SU-DHL-6 (cell line): ENCODE data around the gene GNPTAB.

ENCODE experiments used
- H2AFZ ChIP-seq: fragments of 200-600 bp; sonication (generic); 2 replicates; pipeline ENCODE4 v1.6.1; 2014; ENCODE audit warnings: low read depth, mild to moderate bottlenecking, moderate library complexity, mixed read lengths, antibody characterized with exemption, low read length; ENCODE audit not compliant: severe bottlenecking
- H3F3A ChIP-seq: fragments of 200-600 bp; shearing (Covaris generic); 2 replicates; pipeline ENCODE4 v1.6.0; 2016; ENCODE audit warnings: antibody characterized with exemption, mild to moderate bottlenecking; ENCODE audit not compliant: insufficient read depth
- H3K27ac ChIP-seq: fragments of 200-600 bp; sonication (generic); 2 replicates; pipeline ENCODE4 v1.5.1; 2016; ENCODE audit warnings: low read depth, mild to moderate bottlenecking, low read length, moderate library complexity, mixed read lengths
- H3K27me3 ChIP-seq: fragments of 200-600 bp; sonication (generic), shearing (Covaris generic); 2 replicates; pipeline ENCODE4 v1.6.0; 2014; ENCODE audit warnings: mild to moderate bottlenecking, low read length
- H3K36me3 ChIP-seq: fragments of 200-600 bp; sonication (generic); 2 replicates; pipeline ENCODE4 v1.6.1; 2014; ENCODE audit warnings: mild to moderate bottlenecking, low read length, mixed read lengths
- H3K4me2 ChIP-seq: fragments of 300-600, 200-600 bp; shearing (Covaris generic), sonication (generic); 2 replicates; pipeline ENCODE4 v1.6.0; 2014; ENCODE audit warnings: low read length, low read depth, mild to moderate bottlenecking; ENCODE audit not compliant: poor library complexity, severe bottlenecking
- H3K4me3 ChIP-seq: fragments of 200-600 bp; sonication (generic); 2 replicates; pipeline ENCODE4 v1.5.1; 2014; ENCODE audit warnings: antibody characterized with exemption, low read length, mild to moderate bottlenecking, mixed read lengths; ENCODE audit not compliant: insufficient read depth, poor library complexity, severe bottlenecking
- H3K79me2 ChIP-seq: fragments of 200-600 bp; sonication (generic); 2 replicates; pipeline ENCODE4 v1.6.1; 2014; ENCODE audit warnings: mild to moderate bottlenecking, low read length, moderate library complexity; ENCODE audit not compliant: insufficient read depth
- H3K9ac ChIP-seq: fragments of 200-600 bp; sonication (generic); 2 replicates; pipeline ENCODE4 v1.7.0; 2014; ENCODE audit warnings: mild to moderate bottlenecking, low read length
- H3K9me2 ChIP-seq: fragments of 200-600 bp; sonication (generic); replicated peaks from 2 replicates; pipeline ENCODE4 v1.6.1; 2014; ENCODE audit warnings: low read length; ENCODE audit not compliant: insufficient read depth
- H3K9me3 ChIP-seq: fragments of 200-600 bp; sonication (generic); 2 replicates; pipeline ENCODE4 v1.6.1; 2014; ENCODE audit warnings: low read length, mixed read lengths; ENCODE audit not compliant: insufficient read depth
- H4K20me1 ChIP-seq: fragments of 200-600 bp; sonication (generic); 2 replicates; pipeline ENCODE4 v1.6.1; 2014; ENCODE audit warnings: low read depth, mild to moderate bottlenecking, antibody characterized with exemption, low read length, moderate library complexity, mixed read lengths
- EZH2phosphoT487 ChIP-seq: fragments of 200-600 bp; sonication (generic), shearing (Covaris generic); conservative IDR thresholded peaks from 2 replicates; pipeline ENCODE4 v1.6.1; 2018; ENCODE audit warnings: mild to moderate bottlenecking, antibody characterized with exemption, low read length, moderate library complexity, mixed read lengths
- TF ChIP-seq, protein P1 (sequence below): fragments of 200-600 bp; sonication (generic); IDR thresholded peaks from one replicate; pipeline ENCODE4 v1.5.1; 2017; ENCODE audit warnings: antibody characterized with exemption, mild to moderate bottlenecking, low read length, moderate library complexity; ENCODE audit not compliant: insufficient read depth, poor library complexity, severe bottlenecking

The GNPTAB gene

DNA sequence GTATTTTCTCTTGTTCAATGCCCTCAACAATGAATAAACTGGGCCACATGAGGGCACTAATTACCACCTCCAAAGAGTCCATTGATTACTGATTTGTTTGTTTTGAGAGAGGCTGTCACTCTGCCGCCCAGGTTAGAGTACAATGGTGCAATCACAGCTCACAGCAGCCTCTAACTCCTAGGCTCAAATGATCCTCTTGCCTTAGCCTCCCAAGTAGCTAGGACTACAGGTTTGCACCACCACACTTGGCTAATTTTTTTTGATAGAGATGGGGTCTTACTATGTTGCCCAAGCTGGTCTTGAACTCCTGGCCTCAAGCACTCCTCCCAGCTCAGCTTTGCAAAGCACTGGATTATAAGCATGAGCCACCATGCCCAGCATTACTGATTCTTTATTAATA is 63.2 kb downstream of the GNPTAB start:
- Histone ChIP-seq H3K9me2 (no peaks in the 10 kb centered on the region), H3K27ac (no peak overlapping the region), H2AFZ (no peak overlapping the region), H3K27me3 (no peaks in the 10 kb centered on the region), H3K9ac (no peak overlapping the region), H3K4me2 (no peak overlapping the region), H3K36me3 (0 out of 2 replicates have a peak, but pooled peaks cover 3% of the 10 kb centered on the region), H4K20me1 (no peaks in the 10 kb centered on the region), H3K79me2 (no peaks in the 10 kb centered on the region), H3K9me3 (no peaks in the 10 kb centered on the region), H3F3A (peaks cover 9% of the 10 kb centered on the region; the same call in 1 of the 2 replicates), H3K4me3 (no peak overlapping the region)
- TF ChIP-seq EZH2phosphoT487 = no peak
- TF ChIP-seq, protein P1, sequence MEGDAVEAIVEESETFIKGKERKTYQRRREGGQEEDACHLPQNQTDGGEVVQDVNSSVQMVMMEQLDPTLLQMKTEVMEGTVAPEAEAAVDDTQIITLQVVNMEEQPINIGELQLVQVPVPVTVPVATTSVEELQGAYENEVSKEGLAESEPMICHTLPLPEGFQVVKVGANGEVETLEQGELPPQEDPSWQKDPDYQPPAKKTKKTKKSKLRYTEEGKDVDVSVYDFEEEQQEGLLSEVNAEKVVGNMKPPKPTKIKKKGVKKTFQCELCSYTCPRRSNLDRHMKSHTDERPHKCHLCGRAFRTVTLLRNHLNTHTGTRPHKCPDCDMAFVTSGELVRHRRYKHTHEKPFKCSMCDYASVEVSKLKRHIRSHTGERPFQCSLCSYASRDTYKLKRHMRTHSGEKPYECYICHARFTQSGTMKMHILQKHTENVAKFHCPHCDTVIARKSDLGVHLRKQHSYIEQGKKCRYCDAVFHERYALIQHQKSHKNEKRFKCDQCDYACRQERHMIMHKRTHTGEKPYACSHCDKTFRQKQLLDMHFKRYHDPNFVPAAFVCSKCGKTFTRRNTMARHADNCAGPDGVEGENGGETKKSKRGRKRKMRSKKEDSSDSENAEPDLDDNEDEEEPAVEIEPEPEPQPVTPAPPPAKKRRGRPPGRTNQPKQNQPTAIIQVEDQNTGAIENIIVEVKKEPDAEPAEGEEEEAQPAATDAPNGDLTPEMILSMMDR = no peak

DNA sequence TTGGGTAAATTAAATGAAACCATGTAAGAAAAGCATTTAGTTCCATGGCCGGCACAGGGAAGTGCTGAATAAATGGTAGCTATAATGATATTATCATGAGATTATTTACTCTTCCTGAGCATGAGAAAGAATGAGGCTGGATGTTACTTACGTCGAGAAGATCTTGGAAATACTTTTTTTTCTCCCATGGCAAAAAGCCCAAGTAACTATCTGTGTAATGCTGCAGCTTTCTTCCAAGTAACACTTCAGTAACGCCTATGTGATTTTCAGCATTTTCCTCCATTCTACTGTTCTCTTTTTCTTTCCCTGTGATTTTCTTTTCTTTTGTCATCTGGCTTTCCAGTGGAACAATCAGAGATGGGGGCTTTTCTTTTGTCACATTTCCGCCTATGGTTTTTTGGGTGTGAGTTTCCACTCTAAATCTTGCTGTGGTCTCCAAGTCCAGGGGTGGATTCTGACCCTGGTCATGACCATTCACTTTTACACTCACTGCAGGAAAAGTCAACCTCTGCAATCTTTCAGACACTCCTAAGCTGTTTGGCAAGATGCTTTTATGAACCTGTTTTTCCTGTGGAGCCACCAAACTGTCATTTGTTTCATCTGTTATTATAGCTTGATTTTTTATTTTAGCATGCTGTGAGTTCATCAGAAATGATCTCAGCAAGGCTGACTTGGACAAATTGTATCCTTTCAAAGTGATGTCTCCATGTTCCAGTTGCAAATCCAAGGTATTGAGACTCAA is 66.5 kb downstream of the GNPTAB start:
- Histone ChIP-seq H3K9me2 (no peaks in the 10 kb centered on the region), H3K27me3 (no peaks in the 10 kb centered on the region), H2AFZ (no peak overlapping the region), H3F3A (0 out of 2 replicates have a peak, but pooled peaks cover 6% of the 10 kb centered on the region), H3K4me2 (no peak overlapping the region), H3K9ac (no peak overlapping the region), H3K79me2 (no peaks in the 10 kb centered on the region), H4K20me1 (no peaks in the 10 kb centered on the region), H3K27ac (no peak overlapping the region), H3K4me3 (no peak overlapping the region), H3K36me3 (0 out of 2 replicates have a peak, but pooled peaks cover 3% of the 10 kb centered on the region), H3K9me3 (no peaks in the 10 kb centered on the region)
- TF ChIP-seq, protein P1 = no peak
- TF ChIP-seq EZH2phosphoT487 = no peak

DNA sequence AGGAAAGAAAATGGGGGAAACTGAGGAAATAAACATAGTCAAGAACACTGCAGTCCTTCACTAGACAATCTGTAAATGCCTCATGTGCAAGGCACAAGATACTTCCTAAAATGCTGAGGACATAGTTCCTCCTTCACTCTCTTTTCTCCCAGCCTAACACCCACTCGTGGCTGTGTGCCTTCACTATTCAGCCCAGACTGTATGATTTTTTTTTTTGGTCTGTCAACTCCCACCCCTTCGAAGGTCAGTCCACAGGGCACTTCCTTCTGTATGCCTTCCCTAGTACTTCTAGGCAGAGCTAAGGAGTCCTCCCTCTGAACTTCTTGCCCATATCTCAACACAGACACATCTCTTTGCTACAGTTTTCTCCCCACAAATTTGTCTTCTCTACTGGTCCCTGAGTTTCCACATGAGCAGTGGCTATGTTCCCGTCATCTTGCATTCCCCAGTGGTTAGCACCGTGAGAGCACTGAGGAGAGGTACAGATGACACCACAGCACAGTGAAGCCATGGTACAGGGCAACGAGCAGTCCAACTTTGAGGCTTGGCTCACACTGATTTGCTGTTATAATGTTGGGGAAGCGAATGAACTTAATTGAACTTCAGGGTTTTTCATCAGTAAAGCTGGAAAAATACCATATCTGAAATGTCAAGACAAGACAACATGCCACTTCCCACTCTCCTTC is 67.4 kb downstream of the GNPTAB start:
- Histone ChIP-seq H3K4me2 (no peak overlapping the region), H3K36me3 (0 out of 2 replicates have a peak, but pooled peaks cover 3% of the 10 kb centered on the region), H3K27ac (no peak overlapping the region), H3K9ac (no peak overlapping the region), H3K9me2 (no peaks in the 10 kb centered on the region), H3K9me3 (no peaks in the 10 kb centered on the region), H2AFZ (no peak overlapping the region), H3K79me2 (no peaks in the 10 kb centered on the region), H3K4me3 (no peak overlapping the region), H3F3A (0 out of 2 replicates have a peak, but pooled peaks cover 6% of the 10 kb centered on the region), H4K20me1 (no peaks in the 10 kb centered on the region), H3K27me3 (no peaks in the 10 kb centered on the region)
- TF ChIP-seq EZH2phosphoT487 = no peak
- TF ChIP-seq, protein P1 = no peak
